Measurements from ENCODE around the gene POLE.

DNA sequence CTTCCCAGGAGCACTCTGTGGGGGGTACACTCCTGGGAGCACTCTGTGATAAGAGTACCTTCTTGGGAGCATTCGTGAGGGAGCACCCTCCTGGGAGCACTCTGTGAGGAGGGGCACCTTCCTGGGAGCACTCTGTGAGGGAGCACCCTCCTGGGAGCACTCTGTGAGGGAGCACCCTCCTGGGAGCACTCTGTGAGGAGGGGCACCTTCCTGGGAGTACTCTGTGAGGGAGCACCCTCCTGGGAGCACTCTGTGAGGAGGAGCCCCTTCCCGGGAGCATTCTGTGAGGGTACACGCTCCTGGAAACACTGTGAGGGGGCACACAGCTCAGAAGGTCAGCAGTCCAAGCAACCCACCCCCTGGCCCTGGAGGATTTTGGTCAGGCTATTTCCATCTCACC lies 99.4 kb downstream of the POLE start:
- TF ChIP-seq, protein P1, sequence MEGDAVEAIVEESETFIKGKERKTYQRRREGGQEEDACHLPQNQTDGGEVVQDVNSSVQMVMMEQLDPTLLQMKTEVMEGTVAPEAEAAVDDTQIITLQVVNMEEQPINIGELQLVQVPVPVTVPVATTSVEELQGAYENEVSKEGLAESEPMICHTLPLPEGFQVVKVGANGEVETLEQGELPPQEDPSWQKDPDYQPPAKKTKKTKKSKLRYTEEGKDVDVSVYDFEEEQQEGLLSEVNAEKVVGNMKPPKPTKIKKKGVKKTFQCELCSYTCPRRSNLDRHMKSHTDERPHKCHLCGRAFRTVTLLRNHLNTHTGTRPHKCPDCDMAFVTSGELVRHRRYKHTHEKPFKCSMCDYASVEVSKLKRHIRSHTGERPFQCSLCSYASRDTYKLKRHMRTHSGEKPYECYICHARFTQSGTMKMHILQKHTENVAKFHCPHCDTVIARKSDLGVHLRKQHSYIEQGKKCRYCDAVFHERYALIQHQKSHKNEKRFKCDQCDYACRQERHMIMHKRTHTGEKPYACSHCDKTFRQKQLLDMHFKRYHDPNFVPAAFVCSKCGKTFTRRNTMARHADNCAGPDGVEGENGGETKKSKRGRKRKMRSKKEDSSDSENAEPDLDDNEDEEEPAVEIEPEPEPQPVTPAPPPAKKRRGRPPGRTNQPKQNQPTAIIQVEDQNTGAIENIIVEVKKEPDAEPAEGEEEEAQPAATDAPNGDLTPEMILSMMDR (conservative IDR thresholded peaks at IDR 0.05; ENCODE audit: low read length), result no peak
- no peak for TF ChIP-seq EZH2phosphoT487 (IDR thresholded peaks at IDR 0.05; ENCODE audit: borderline replicate concordance)
